ENCODE data around the gene SERINC5. TPM values are rescaled to one million over a fixed set of nuclear protein-coding genes. Genes with fewer than 3 reads are reported as not detected.

Gene SERINC5
- total RNA-seq, 2 experiments from 2014 or later: 32.4 to 33.1 TPM

DNA sequence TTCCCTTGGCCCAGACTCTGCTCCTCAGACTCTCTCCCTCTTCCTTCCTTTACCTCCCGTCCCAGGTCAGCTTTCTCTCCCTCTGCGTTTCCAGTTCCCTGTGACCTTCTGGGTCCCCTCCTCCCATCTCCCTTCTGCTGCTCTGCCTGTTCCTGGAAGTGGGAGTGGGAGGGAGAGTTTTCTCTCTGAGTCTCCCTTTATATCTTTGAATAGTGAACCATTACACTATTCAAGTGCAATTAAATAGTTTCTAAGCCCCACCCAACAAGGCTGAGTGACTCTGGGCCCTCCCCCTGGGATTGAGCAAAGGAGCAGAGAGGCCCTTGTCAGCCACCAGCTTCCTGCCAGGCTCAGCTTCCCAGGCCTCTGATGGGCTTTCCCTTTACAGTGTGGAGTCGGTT lies 185.9 kb downstream of the SERINC5 start:
- POLR2A ChIA-PET: no interaction called here
- Mint-ChIP-seq H3K27ac (no peak overlapping the region), H3K36me3 (ENCODE audit: low read depth) (no peaks in the 10 kb centered on the region), H3K27me3 (no peaks in the 10 kb centered on the region), H3K4me3 (no peak overlapping the region), H3K9me3 (no peaks in the 10 kb centered on the region), H3K4me1 (ENCODE audit: low read depth) (peaks cover 4% of the 10 kb centered on the region)
- CTCF ChIA-PET: interaction anchor here (1.0 to 1.6 kb wide), 2 partner anchors 13 to 24 kb away, joined by 3 to 4 read pairs; no protein-coding TSS in a partner anchor
- intact Hi-C loops (cut with micrococcal nuclease): no loop called here
- no peak for TF ChIP-seq CTCF (IDR thresholded peaks at IDR 0.05)
- no peak for ATAC-seq
- DNase-seq: no peak

- H3K4me3 Mint-ChIP-seq: no peak overlapping the region
These were observed 186.5 kb downstream of the SERINC5 start for GRCh38 chr5:80069251-80069800.

GRCh38 chr5:80068775-80069174 lies 187.1 kb downstream of the SERINC5 start:
- POLR2A ChIA-PET: no interaction called here
- Mint-ChIP-seq H3K36me3 (ENCODE audit: low read depth) (no peaks in the 10 kb centered on the region), H3K27ac (no peak overlapping the region), H3K4me3 (no peak overlapping the region), H3K9me3 (no peaks in the 10 kb centered on the region), H3K27me3 (no peaks in the 10 kb centered on the region), H3K4me1 (ENCODE audit: low read depth) (peaks cover 4% of the 10 kb centered on the region)
- DNase-seq (no peak), ATAC-seq (no peak)
- TF ChIP-seq CTCF (IDR thresholded peaks at IDR 0.05): no peak
- CTCF ChIA-PET: interaction anchor here (1.0 to 1.6 kb wide), 2 partner anchors 14 to 23 kb away, joined by 3 to 4 read pairs; no protein-coding TSS in a partner anchor
- intact Hi-C loops (cut with micrococcal nuclease): no loop called here

More at GRCh38 chr5:80069251-80069800, 186.5 kb downstream of the SERINC5 start:
- Mint-ChIP-seq H3K9me3 (no peaks in the 10 kb centered on the region), H3K4me1 (ENCODE audit: low read depth) (peaks cover 4% of the 10 kb centered on the region), H3K27ac (no peak overlapping the region), H3K36me3 (ENCODE audit: low read depth) (no peaks in the 10 kb centered on the region), H3K27me3 (no peaks in the 10 kb centered on the region)
- no peak for TF ChIP-seq CTCF (IDR thresholded peaks at IDR 0.05)
- POLR2A ChIA-PET: no interaction called here
- DNase-seq (no peak), ATAC-seq (no peak)
- CTCF ChIA-PET: interaction anchor here (1.0 to 1.6 kb wide), 2 partner anchors 14 to 23 kb away, joined by 3 to 4 read pairs; no protein-coding TSS in a partner anchor
- intact Hi-C loops (cut with micrococcal nuclease): no loop called here

GRCh38 chr5:80068246-80068636 lies 187.6 kb downstream of the SERINC5 start:
- no peak for DNase-seq
- no peak overlapping the region for H3K27ac Mint-ChIP-seq
- POLR2A ChIA-PET: no interaction called here
- no peak overlapping the region for H3K4me3 Mint-ChIP-seq
- H3K9me3 Mint-ChIP-seq: no peaks in the 10 kb centered on the region
- ATAC-seq: no peak
- intact Hi-C loops (cut with micrococcal nuclease): no loop called here
- H3K27me3 Mint-ChIP-seq: no peaks in the 10 kb centered on the region
- CTCF ChIA-PET: interaction anchor here (1.3 to 1.4 kb wide), 2 partner anchors 15 to 16 kb away, joined by 3 read pairs; no protein-coding TSS in a partner anchor
- peaks cover 4% of the 10 kb centered on the region for H3K4me1 Mint-ChIP-seq (ENCODE audit: low read depth)
- no peak for TF ChIP-seq CTCF (IDR thresholded peaks at IDR 0.05)
- no peaks in the 10 kb centered on the region for H3K36me3 Mint-ChIP-seq (ENCODE audit: low read depth)

- no peak for ATAC-seq
- intact Hi-C loops (cut with micrococcal nuclease): no loop called here
- no peak overlapping the region for H3K27ac Mint-ChIP-seq
- DNase-seq: no peak
- H3K36me3 Mint-ChIP-seq (ENCODE audit: low read depth): no peaks in the 10 kb centered on the region
- H3K4me1 Mint-ChIP-seq (ENCODE audit: low read depth): peaks cover 4% of the 10 kb centered on the region
- no peaks in the 10 kb centered on the region for H3K9me3 Mint-ChIP-seq
- no peak overlapping the region for H3K4me3 Mint-ChIP-seq
- CTCF ChIA-PET: interaction anchor here (0.7 to 1.4 kb wide), 3 partner anchors 16 to 137 kb away, joined by 3 read pairs; no protein-coding TSS in a partner anchor
- no peak for TF ChIP-seq CTCF (IDR thresholded peaks at IDR 0.05)
- H3K27me3 Mint-ChIP-seq: no peaks in the 10 kb centered on the region
- POLR2A ChIA-PET: no interaction called here
These were observed 188.2 kb downstream of the SERINC5 start for GRCh38 chr5:80067531-80068245.

All from activated CD8-positive, alpha-beta T cell treated with anti-CD3 and anti-CD28 coated beads for 36 hours (primary cell).